Mucosa of descending colon (tissue), 3 donors: ENCODE data around the gene UGT1A1. TPM values are rescaled to one million over a fixed set of nuclear protein-coding genes. Genes with fewer than 3 reads are reported as not detected.
A peak's percentile ranks its signal among the peaks of the same experiment; 100 is the strongest.

ENCODE experiments used
- ATAC-seq: fragments of 200-7000 bp; cut with Tn5 transposase; one replicate; pipeline ENCODE4 v1.9.1; 2020; ENCODE audit warnings: mild to moderate bottlenecking, moderate library complexity
- DNase-seq, 3 donors: peaks; one replicate each; pipeline ENCODE4 v3.0.0-alpha.2; 2020
- H3K36me3 ChIP-seq: fragments of 200-600 bp; one replicate; pipeline ENCODE4 v1.8.0; 2021; ENCODE audit warnings: low read depth, mild to moderate bottlenecking
- H3K4me1 ChIP-seq: fragments of 200-600 bp; one replicate; pipeline ENCODE4 v1.8.0; 2021; ENCODE audit warnings: low read depth, mild to moderate bottlenecking
- H3K4me3 ChIP-seq: fragments of 200-600 bp; one replicate; pipeline ENCODE4 v1.8.0; 2021; ENCODE audit warnings: mild to moderate bottlenecking
- H3K9me3 ChIP-seq: fragments of 200-600 bp; one replicate; pipeline ENCODE4 v1.8.0; 2021; ENCODE audit warnings: mild to moderate bottlenecking
- CTCF ChIP-seq: fragments of 200-600 bp; IDR thresholded peaks from one replicate; pipeline ENCODE4 v1.8.0; 2022; ENCODE audit warnings: antibody characterized with exemption, mild to moderate bottlenecking
- intact Hi-C, 2 donors: fragments of 100-400 bp; cut with DNase I in 1 of 2; cut with micrococcal nuclease in 1 of 2; formaldehyde crosslinking; loops; one replicate each; pipeline versions ENCODE4 v1.11.0 to v1.11.1; 2022; cut with DNase I, micrococcal nuclease
- total RNA-seq, 3 donors: library from RNA; stranded (reverse); fragmentation: NEBNext Ultra II Directional in 2 of 3; extraction: Animal tissue kit (Norgen Biotek cat#: 25700) in 2 of 3; gene quantifications; one replicate each; pipeline versions ENCODE4 v1.2.1 to v1.2.4, GENCODE V29; 2021 to 2023
- donor health status: DM: no; HTN: no; CAD: no; lungs with moderate emphysema.
- donor health status: DM: no; HTN: no; CAD: no.
- donor health status: DM: no; HTN: yes; CAD: no.

The UGT1A1 gene
- total RNA-seq, 3 donors from 2014 or later: 4.0 to 7.0 (median 4.9) TPM

DNA sequence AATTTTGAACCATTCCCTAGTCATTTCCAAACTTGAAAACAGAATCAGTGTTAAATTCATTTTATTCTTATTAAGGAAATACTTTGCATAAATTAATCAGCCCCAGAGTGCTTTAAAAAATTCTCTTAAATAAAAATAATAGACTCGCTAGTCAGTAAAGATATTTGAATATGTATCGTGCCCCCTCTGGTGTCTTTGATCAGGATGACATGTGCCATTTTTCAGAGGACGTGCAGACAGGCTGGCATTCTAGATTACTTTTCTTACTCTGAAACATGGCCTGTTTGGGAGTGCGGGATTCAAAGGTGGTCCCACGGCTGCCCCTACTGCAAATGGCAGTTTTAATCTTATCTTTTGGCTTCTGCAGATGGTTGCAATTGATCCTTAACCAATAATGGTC is 12.5 kb downstream of the UGT1A1 start:
- no peaks in the 10 kb centered on the region for H3K36me3 ChIP-seq
- TF ChIP-seq CTCF: no peak
- H3K4me3 ChIP-seq: no peak overlapping the region
- DNase-seq (no peak), ATAC-seq (no peak)
- intact Hi-C loops: no loop called here
- H3K4me1 ChIP-seq: no peaks in the 10 kb centered on the region
- peaks cover 2% of the 10 kb centered on the region for H3K9me3 ChIP-seq

GRCh38 chr2:233773854-233774253 is 13.8 kb downstream of the UGT1A1 start:
- intact Hi-C loops: no loop called here
- no peaks in the 10 kb centered on the region for H3K36me3 ChIP-seq
- no peak overlapping the region for H3K4me3 ChIP-seq
- H3K4me1 ChIP-seq: no peaks in the 10 kb centered on the region
- H3K9me3 ChIP-seq: peaks cover 2% of the 10 kb centered on the region
- no peak for ATAC-seq
- no peak for TF ChIP-seq CTCF
- no peak for DNase-seq

GRCh38 chr2:233775414-233775813 is 15.3 kb downstream of the UGT1A1 start:
- no peak for TF ChIP-seq CTCF
- H3K9me3 ChIP-seq: peaks cover 2% of the 10 kb centered on the region
- no peaks in the 10 kb centered on the region for H3K36me3 ChIP-seq
- ATAC-seq (no peak), DNase-seq (no peak)
- H3K4me1 ChIP-seq: no peaks in the 10 kb centered on the region
- intact Hi-C loops: no loop called here
- no peak overlapping the region for H3K4me3 ChIP-seq

GRCh38 chr2:233778030-233778429 is 18.0 kb downstream of the UGT1A1 start, which contains the start of gene MROH2A:
Gene MROH2A, plus strand, starts transcription at chr2:233778330. Its CDS starts 1,029 bp downstream, at chr2:233779359.
- Histone ChIP-seq H3K4me1 (no peaks in the 10 kb centered on the region), H3K36me3 (no peaks in the 10 kb centered on the region), H3K4me3 (no peak within 1 kb of the TSS), H3K9me3 (peaks cover 2% of the 10 kb centered on the region)
- intact Hi-C loops: no loop called here
- DNase-seq (no peak), ATAC-seq (no peak)
- no peak for TF ChIP-seq CTCF

GRCh38 chr2:233779722-233780121 is 19.7 kb downstream of the UGT1A1 start:
- Histone ChIP-seq H3K9me3 (peaks cover 2% of the 10 kb centered on the region), H3K4me3 (no peak overlapping the region), H3K36me3 (no peaks in the 10 kb centered on the region), H3K4me1 (no peaks in the 10 kb centered on the region)
- intact Hi-C loops: no loop called here
- ATAC-seq: no peak
- no peak for DNase-seq
- no peak for TF ChIP-seq CTCF

- intact Hi-C loops: no loop called here
- peak; percentile 32 for ATAC-seq
- Histone ChIP-seq H3K4me1 (no peaks in the 10 kb centered on the region), H3K36me3 (no peaks in the 10 kb centered on the region), H3K9me3 (no peaks in the 10 kb centered on the region), H3K4me3 (no peak overlapping the region)
- no peak for DNase-seq
- no peak for TF ChIP-seq CTCF
Observed at GRCh38 chr2:233780771-233781170, 20.7 kb downstream of the UGT1A1 start.
